GM23338 (cell line): ENCODE data around the gene RNF17. TPM values are rescaled to one million over a fixed set of nuclear protein-coding genes. Genes with fewer than 3 reads are reported as not detected.

Experiments used
- ATAC-seq: fragments of 200-7000 bp; cut with Tn5 transposase; 3 replicates; pipeline ENCODE4 v1.9.1; 2020
- DNase-seq: peaks from one replicate; pipeline ENCODE4 v3.0.0-alpha.2; 2015; ENCODE audit warnings: low spot score
- H2AFZ ChIP-seq: fragments of 200-600 bp; sonication (generic); 2 replicates; pipeline ENCODE4 v1.8.0; 2016; ENCODE audit warnings: antibody characterized with exemption, mild to moderate bottlenecking, moderate library complexity
- H3F3A ChIP-seq: fragments of 200-600 bp; sonication (generic); replicated peaks from 2 replicates; pipeline ENCODE4 v1.8.0; 2017; ENCODE audit warnings: antibody characterized with exemption, mixed run types, low read depth
- H3K27ac ChIP-seq: fragments of 200-600 bp; sonication (generic); 2 replicates; pipeline ENCODE4 v1.6.1; 2016; ENCODE audit warnings: low read depth
- H3K27me3 ChIP-seq: fragments of 200-600 bp; sonication (generic); 2 replicates; pipeline ENCODE4 v1.8.0; 2016; ENCODE audit warnings: mild to moderate bottlenecking, mixed run types, moderate library complexity; ENCODE audit not compliant: insufficient read depth
- H3K36me3 ChIP-seq: fragments of 200-600 bp; sonication (generic); 2 replicates; pipeline ENCODE4 v1.8.0; 2016; ENCODE audit warnings: mild to moderate bottlenecking; ENCODE audit not compliant: insufficient read depth
- H3K4me1 ChIP-seq: fragments of 200-600 bp; sonication (generic); 2 replicates; pipeline ENCODE4 v1.8.0; 2016; ENCODE audit warnings: mild to moderate bottlenecking, moderate library complexity; ENCODE audit not compliant: insufficient read depth
- H3K4me2 ChIP-seq: fragments of 200-600 bp; sonication (generic); 2 replicates; pipeline ENCODE4 v1.7.1; 2017; ENCODE audit warnings: mixed run types
- H3K4me3 ChIP-seq: fragments of 200-600 bp; sonication (generic); 2 replicates; pipeline ENCODE4 v1.6.1; 2016; ENCODE audit warnings: mixed run types
- H3K79me2 ChIP-seq: fragments of 200-600 bp; sonication (generic); replicated peaks from 2 replicates; pipeline ENCODE4 v1.8.0; 2017; ENCODE audit warnings: mild to moderate bottlenecking; ENCODE audit not compliant: insufficient read depth
- H3K9me2 ChIP-seq: fragments of 200-600 bp; sonication (generic); 2 replicates; pipeline ENCODE4 v1.8.0; 2017; ENCODE audit not compliant: insufficient read depth
- H4K20me1 ChIP-seq: fragments of 200-600 bp; sonication (generic); replicated peaks from 2 replicates; pipeline ENCODE4 v1.8.0; 2017; ENCODE audit warnings: mild to moderate bottlenecking; ENCODE audit not compliant: insufficient read depth
- H3K27ac Mint-ChIP-seq: 2 replicates; pipeline ENCODE4 v1.8.0; 2020; ENCODE audit warnings: inconsistent platforms, mild to moderate bottlenecking, moderate library complexity, mixed read lengths
- H3K27me3 Mint-ChIP-seq: 3 replicates; pipeline ENCODE4 v1.8.0; 2022; ENCODE audit warnings: low read depth, mild to moderate bottlenecking, moderate library complexity, mixed read lengths, inconsistent platforms; ENCODE audit not compliant: insufficient read depth, poor library complexity
- H3K36me3 Mint-ChIP-seq: 3 replicates; pipeline ENCODE4 v1.8.0; 2021; ENCODE audit warnings: low read depth, mild to moderate bottlenecking, inconsistent platforms, moderate library complexity, mixed read lengths
- H3K4me1 Mint-ChIP-seq: 3 replicates; pipeline ENCODE4 v1.8.0; 2020; ENCODE audit warnings: mild to moderate bottlenecking, inconsistent platforms, mixed read lengths
- H3K4me3 Mint-ChIP-seq: 3 replicates; pipeline ENCODE4 v1.8.0; 2021; ENCODE audit warnings: moderate library complexity, mild to moderate bottlenecking, inconsistent platforms, mixed read lengths
- H3K9me3 Mint-ChIP-seq: 3 replicates; pipeline ENCODE4 v1.8.0; 2020; ENCODE audit warnings: moderate library complexity, mild to moderate bottlenecking, inconsistent platforms, mixed read lengths
- CTCF ChIP-seq, 2 experiments: fragments of 200-600 bp in 1 of 2; sonication (generic) in 1 of 2; conservative IDR thresholded peaks; 2 replicates each; pipeline versions ENCODE4 v1.5.1 to v1.6.1; 2016 to 2017; ENCODE audit warnings: antibody characterized with exemption in 2 of 2, low read depth in 2 of 2, mild to moderate bottlenecking in 2 of 2, moderate library complexity in 1 of 2
- ETS1 ChIP-seq: IDR thresholded peaks from 2 replicates; pipeline ENCODE4 v1.6.1; 2016; ENCODE audit warnings: antibody characterized with exemption
- EZH2 ChIP-seq: fragments of 200-600 bp; sonication (generic); IDR thresholded peaks from one replicate; pipeline ENCODE4 v1.8.0; 2017; ENCODE audit warnings: antibody characterized with exemption, mild to moderate bottlenecking, low read depth; ENCODE audit not compliant: unreplicated experiment
- EZH2phosphoT487 ChIP-seq: fragments of 200-600 bp; sonication (generic); IDR thresholded peaks from one replicate; pipeline ENCODE4 v1.8.1; 2018; ENCODE audit warnings: antibody characterized with exemption; ENCODE audit not compliant: unreplicated experiment
- JUNB ChIP-seq: IDR thresholded peaks from one replicate; pipeline ENCODE4 v1.6.1; 2016; ENCODE audit warnings: antibody characterized with exemption; ENCODE audit not compliant: unreplicated experiment
- POLR2AphosphoS5 ChIP-seq: IDR thresholded peaks from 2 replicates; pipeline ENCODE4 v1.6.1; 2016; ENCODE audit warnings: antibody characterized with exemption, low read depth
- REST ChIP-seq: IDR thresholded peaks from one replicate; pipeline ENCODE4 v1.6.1; 2018; ENCODE audit warnings: antibody characterized with exemption; ENCODE audit not compliant: unreplicated experiment
- ZNF114 ChIP-seq: fragments of 250-450 bp; sonication (Bioruptor Pico); IDR thresholded peaks from 2 replicates; pipeline ENCODE4 v1.5.0; 2020; ENCODE audit warnings: mild to moderate bottlenecking, moderate library complexity
- ZNF331 ChIP-seq: fragments of 250-450 bp; sonication (Bioruptor Pico); IDR thresholded peaks from 2 replicates; pipeline ENCODE4 v1.5.0; 2020; ENCODE audit warnings: low read depth, mild to moderate bottlenecking, moderate library complexity
- ZNF462 ChIP-seq: fragments of 250-450 bp; sonication (Bioruptor Pico); IDR thresholded peaks from 2 replicates; pipeline ENCODE4 v1.5.0; 2020; ENCODE audit warnings: mild to moderate bottlenecking, moderate library complexity
- polyA plus RNA-seq: library from polyadenylated mRNA; unstranded; fragments of >200 nt; fragmentation: Nextera tagmentation; extraction: Ambion mirVana; gene quantifications from 2 replicates; pipeline ENCODE4 v1.2.1, GENCODE V29; 2016
- total RNA-seq: library from RNA; depleted of rRNA; stranded (reverse); fragments of >200 nt; shearing (Covaris generic); gene quantifications from 2 replicates; pipeline ENCODE4 v1.2.3, GENCODE V29; 2014

The RNF17 gene
- total and polyA plus RNA-seq, 2 experiments from 2014 or later, result 0.16 TPM; not detected in 1

- Mint-ChIP-seq H3K4me1 (peaks cover 17% of the 10 kb centered on the region; the same call in 2 of the 3 replicates), H3K27ac (no peak overlapping the region), H3K36me3 (no peaks in the 10 kb centered on the region), H3K27me3 (peaks cover 2% of the 10 kb centered on the region), H3K9me3 (no peaks in the 10 kb centered on the region), H3K4me3 (no peak overlapping the region)
- no peak for ATAC-seq
- Histone ChIP-seq H3K27ac (no peak overlapping the region), H3K4me1 (peaks cover 28% of the 10 kb centered on the region), H3K79me2 (no peaks in the 10 kb centered on the region), H3K27me3 (no peaks in the 10 kb centered on the region), H4K20me1 (no peaks in the 10 kb centered on the region), H3K9me2 (0 out of 2 replicates have a peak, but pooled peaks cover 5% of the 10 kb centered on the region), H3K4me3 (no peak overlapping the region), H3F3A (no peaks in the 10 kb centered on the region), H3K36me3 (no peaks in the 10 kb centered on the region), H3K4me2 (no peak overlapping the region), H2AFZ (no peak overlapping the region)
- no peak for DNase-seq
- TF ChIP-seq ZNF331 (CRISPR knock-in tag) (no peak), EZH2phosphoT487 (no peak), EZH2 (no peak), REST (no peak), ZNF462 (CRISPR knock-in tag) (no peak), ETS1 (no peak), POLR2AphosphoS5 (no peak), CTCF (conservative IDR thresholded peaks at IDR 0.05; ENCODE audit: low read depth in 2 of 2) (no peak), ZNF114 (no peak), JUNB (no peak)
Observed at GRCh38 chr13:24877531-24877930, 113.6 kb downstream of the RNF17 start.
